ENCODE data around the gene AGPAT4. TPM values are rescaled to one million over a fixed set of nuclear protein-coding genes. Genes with fewer than 3 reads are reported as not detected.

The AGPAT4 gene
- total and polyA plus RNA-seq, 2 donors (not counting 1 experiment from before 2014, with no cell fraction given) = 4.4 to 6.1 TPM

DNA sequence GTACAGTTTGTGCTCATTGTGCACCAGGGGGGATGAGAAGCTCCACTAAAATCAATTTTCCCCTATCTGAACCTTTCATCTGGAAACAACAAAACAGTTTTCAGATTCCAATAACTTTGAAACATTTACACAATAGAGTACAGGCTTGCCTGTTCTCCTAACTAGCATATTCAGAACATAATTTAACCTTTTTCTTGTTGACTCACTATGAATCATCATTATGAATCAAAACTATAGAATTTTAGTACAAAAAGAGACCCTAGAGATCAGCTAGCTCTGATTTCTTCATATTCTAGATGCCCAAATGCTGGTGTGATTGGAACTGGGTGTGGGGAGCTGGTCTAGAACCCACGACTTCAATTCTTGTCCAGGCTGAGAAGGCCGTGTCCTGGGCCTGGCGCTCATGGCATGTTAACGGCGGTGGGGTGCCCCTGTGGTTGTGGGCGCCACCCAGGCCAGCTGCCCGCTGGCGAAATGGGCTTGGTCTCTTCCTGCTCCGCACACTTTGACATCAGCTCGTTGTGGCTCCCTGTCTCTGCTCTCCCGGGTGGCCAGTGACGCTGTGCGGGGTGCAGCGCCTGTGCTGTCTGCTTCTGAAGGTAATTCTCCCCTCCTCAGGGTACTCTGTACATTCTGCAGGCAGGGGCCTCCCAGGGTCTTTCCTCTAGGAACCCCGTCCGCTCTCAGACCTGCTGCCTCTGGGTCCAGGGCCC lies 29.9 kb upstream of the AGPAT4 start:
- intact Hi-C loops (cut with micrococcal nuclease) = no loop called here
- Histone ChIP-seq H3K4me1 (ENCODE audit: control insufficient read depth in 2 of 2, insufficient read depth in 2 of 2, low read length in 2 of 2) (no peaks in the 10 kb centered on the region), H3K9ac (ENCODE audit: low read length) (no peak overlapping the region), H4K20me1 (ENCODE audit: control insufficient read depth, insufficient read depth, low read length, poor library complexity, severe bottlenecking) (no peaks in the 10 kb centered on the region), H3K27ac (ENCODE audit: low read length in 2 of 2) (no peak overlapping the region), H3K4me2 (replicated peaks; ENCODE audit: low read depth, low read length, poor library complexity, severe bottlenecking) (no peak overlapping the region), H3K4me3 (ENCODE audit: control extremely low read depth in 1 of 5, extremely low read depth in 1 of 5, insufficient read depth in 1 of 5, low read depth in 2 of 5, low read length in 4 of 5) (no peak overlapping the region), H3K79me2 (ENCODE audit: control insufficient read depth, insufficient read depth, low read length) (no peaks in the 10 kb centered on the region), H3K27me3 (replicated peaks in 1 of 4; ENCODE audit: control extremely low read depth in 1 of 4, control insufficient read depth in 3 of 4, insufficient read depth in 4 of 4, low read length in 3 of 4) (no peaks in the 10 kb centered on the region), H3K9me3 (ENCODE audit: control extremely low read depth in 1 of 3, control insufficient read depth in 2 of 3, insufficient read depth in 1 of 3, low read length in 2 of 3) (no peaks in the 10 kb centered on the region), H2AFZ (ENCODE audit: insufficient read depth, low read depth, low read length, poor library complexity, severe bottlenecking) (no peak overlapping the region), H3K36me3 (replicated peaks in 1 of 2; ENCODE audit: control extremely low read depth in 1 of 2, control insufficient read depth in 1 of 2, extremely low read depth in 1 of 2, insufficient read depth in 2 of 2, low read length in 1 of 2) (no peaks in the 10 kb centered on the region)
- TF ChIP-seq, protein P1, sequence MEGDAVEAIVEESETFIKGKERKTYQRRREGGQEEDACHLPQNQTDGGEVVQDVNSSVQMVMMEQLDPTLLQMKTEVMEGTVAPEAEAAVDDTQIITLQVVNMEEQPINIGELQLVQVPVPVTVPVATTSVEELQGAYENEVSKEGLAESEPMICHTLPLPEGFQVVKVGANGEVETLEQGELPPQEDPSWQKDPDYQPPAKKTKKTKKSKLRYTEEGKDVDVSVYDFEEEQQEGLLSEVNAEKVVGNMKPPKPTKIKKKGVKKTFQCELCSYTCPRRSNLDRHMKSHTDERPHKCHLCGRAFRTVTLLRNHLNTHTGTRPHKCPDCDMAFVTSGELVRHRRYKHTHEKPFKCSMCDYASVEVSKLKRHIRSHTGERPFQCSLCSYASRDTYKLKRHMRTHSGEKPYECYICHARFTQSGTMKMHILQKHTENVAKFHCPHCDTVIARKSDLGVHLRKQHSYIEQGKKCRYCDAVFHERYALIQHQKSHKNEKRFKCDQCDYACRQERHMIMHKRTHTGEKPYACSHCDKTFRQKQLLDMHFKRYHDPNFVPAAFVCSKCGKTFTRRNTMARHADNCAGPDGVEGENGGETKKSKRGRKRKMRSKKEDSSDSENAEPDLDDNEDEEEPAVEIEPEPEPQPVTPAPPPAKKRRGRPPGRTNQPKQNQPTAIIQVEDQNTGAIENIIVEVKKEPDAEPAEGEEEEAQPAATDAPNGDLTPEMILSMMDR (IDR thresholded peaks at IDR 0.05) = no peak
- TF ChIP-seq EZH2 (IDR thresholded peaks at IDR 0.05; ENCODE audit: borderline replicate concordance, insufficient read depth, low read depth, low read length, poor library complexity, severe bottlenecking) = no peak
- 97% methylated on average over 16 of the region's 16 CpGs for WGBS (ENCODE audit: insufficient coverage)
- CTCF ChIA-PET = no interaction called here
- no peak overlapping the region for H3K27ac Mint-ChIP-seq
- peaks cover 4% of the 10 kb centered on the region for H3K27me3 Mint-ChIP-seq
- ATAC-seq (ENCODE audit: low read depth) = no peak
- no peaks in the 10 kb centered on the region for H3K9me3 Mint-ChIP-seq (ENCODE audit: insufficient read depth)
- no peak for DNase-seq
- H3K4me1 Mint-ChIP-seq = no peaks in the 10 kb centered on the region
- no peak overlapping the region for H3K4me3 Mint-ChIP-seq
- POLR2A ChIA-PET = no interaction called here

DNA sequence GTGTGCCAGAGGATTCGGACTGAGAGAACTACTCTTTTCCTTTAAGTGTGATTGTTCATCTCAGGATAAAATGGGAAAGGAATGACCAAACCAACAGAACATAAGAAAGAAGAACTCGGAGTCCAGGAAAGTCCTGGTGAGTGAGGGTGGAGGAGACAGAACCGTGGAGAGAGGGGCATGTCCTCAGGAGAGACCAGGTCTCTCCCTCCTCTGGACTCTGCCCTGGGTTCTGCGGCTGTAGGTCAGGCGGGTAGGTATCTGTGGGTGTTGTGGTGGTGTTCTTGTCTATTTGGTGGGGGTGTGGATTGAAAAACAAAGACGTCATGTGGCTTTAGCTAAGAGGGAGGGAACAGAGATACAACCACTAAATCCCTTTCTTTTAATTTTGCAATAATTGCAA lies 29.1 kb upstream of the AGPAT4 start:
- ChIA-PET CTCF (no interaction called here), POLR2A (no interaction called here)
- no peaks in the 10 kb centered on the region for H3K79me2 ChIP-seq (ENCODE audit: control insufficient read depth, insufficient read depth, low read length)
- H4K20me1 ChIP-seq (ENCODE audit: control insufficient read depth, insufficient read depth, low read length, poor library complexity, severe bottlenecking) = no peaks in the 10 kb centered on the region
- H3K4me1 Mint-ChIP-seq = no peaks in the 10 kb centered on the region
- no peak overlapping the region for H3K27ac ChIP-seq (ENCODE audit: low read length in 2 of 2)
- peaks cover 4% of the 10 kb centered on the region for H3K27me3 Mint-ChIP-seq
- WGBS (ENCODE audit: insufficient coverage) = 92% methylated on average over 2 of the region's 6 CpGs
- H3K4me1 ChIP-seq (ENCODE audit: control insufficient read depth in 2 of 2, insufficient read depth in 2 of 2, low read length in 2 of 2) = no peaks in the 10 kb centered on the region
- DNase-seq = no peak
- no peaks in the 10 kb centered on the region for H3K27me3 ChIP-seq (replicated peaks in 1 of 4; ENCODE audit: control extremely low read depth in 1 of 4, control insufficient read depth in 3 of 4, insufficient read depth in 4 of 4, low read length in 3 of 4)
- H3K4me2 ChIP-seq (replicated peaks; ENCODE audit: low read depth, low read length, poor library complexity, severe bottlenecking) = no peak overlapping the region
- no peak overlapping the region for H2AFZ ChIP-seq (ENCODE audit: insufficient read depth, low read depth, low read length, poor library complexity, severe bottlenecking)
- TF ChIP-seq, protein P1 (IDR thresholded peaks at IDR 0.05) = no peak
- no peak for TF ChIP-seq EZH2 (IDR thresholded peaks at IDR 0.05; ENCODE audit: borderline replicate concordance, insufficient read depth, low read depth, low read length, poor library complexity, severe bottlenecking)
- no peaks in the 10 kb centered on the region for H3K9me3 ChIP-seq (ENCODE audit: control extremely low read depth in 1 of 3, control insufficient read depth in 2 of 3, insufficient read depth in 1 of 3, low read length in 2 of 3)
- H3K9me3 Mint-ChIP-seq (ENCODE audit: insufficient read depth) = no peaks in the 10 kb centered on the region
- no peak overlapping the region for H3K27ac Mint-ChIP-seq
- intact Hi-C loops (cut with micrococcal nuclease) = no loop called here
- no peak overlapping the region for H3K4me3 ChIP-seq (ENCODE audit: control extremely low read depth in 1 of 5, extremely low read depth in 1 of 5, insufficient read depth in 1 of 5, low read depth in 2 of 5, low read length in 4 of 5)
- no peak overlapping the region for H3K4me3 Mint-ChIP-seq
- ATAC-seq (ENCODE audit: low read depth) = no peak
- H3K36me3 ChIP-seq (replicated peaks in 1 of 2; ENCODE audit: control extremely low read depth in 1 of 2, control insufficient read depth in 1 of 2, extremely low read depth in 1 of 2, insufficient read depth in 2 of 2, low read length in 1 of 2) = no peaks in the 10 kb centered on the region
- H3K9ac ChIP-seq (ENCODE audit: low read length) = no peak overlapping the region

Data from B cell (primary cell).